ENCODE measurements around the gene GATD1.
"Not testable (repeated sequence)": the region's sequence is repeated elsewhere in the genome, so short reads cannot be mapped to it uniquely, and the experiment has no call there.

GATD1 gene

DNA sequence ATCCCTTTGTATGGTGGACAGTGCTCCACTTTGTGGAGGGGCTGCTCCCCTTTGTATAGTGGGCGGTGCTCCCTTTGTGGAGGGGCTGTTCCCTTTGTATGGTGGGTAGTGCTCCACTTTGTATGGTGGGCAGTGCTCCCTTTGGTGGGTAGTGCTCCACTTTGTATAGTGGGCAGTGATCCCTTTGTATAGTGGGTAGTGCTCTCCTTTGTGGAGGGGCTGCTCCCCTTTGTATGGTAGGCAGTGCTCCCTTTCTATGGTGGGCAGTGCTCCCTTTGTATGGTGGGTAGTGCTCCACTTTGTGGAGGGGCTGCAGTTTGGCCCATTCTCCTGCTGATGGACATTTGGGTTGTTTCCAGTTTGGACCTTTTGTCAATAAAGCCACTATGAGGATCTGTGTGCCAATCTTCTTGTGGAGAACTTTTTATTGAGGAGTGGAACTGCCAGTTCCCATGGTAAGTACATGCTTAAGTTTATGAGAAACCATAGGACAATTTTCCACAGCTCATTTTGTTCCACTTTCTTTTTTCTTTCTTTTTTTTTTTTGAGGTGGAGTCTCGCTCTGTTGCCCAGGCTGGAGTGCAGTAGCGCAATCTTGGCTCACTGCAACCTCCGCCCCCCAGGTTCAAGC lies 34.6 kb downstream of the GATD1 start:
- H3K4me2 ChIP-seq = no peak overlapping the region
- no peak overlapping the region for H3K27ac ChIP-seq

DNA sequence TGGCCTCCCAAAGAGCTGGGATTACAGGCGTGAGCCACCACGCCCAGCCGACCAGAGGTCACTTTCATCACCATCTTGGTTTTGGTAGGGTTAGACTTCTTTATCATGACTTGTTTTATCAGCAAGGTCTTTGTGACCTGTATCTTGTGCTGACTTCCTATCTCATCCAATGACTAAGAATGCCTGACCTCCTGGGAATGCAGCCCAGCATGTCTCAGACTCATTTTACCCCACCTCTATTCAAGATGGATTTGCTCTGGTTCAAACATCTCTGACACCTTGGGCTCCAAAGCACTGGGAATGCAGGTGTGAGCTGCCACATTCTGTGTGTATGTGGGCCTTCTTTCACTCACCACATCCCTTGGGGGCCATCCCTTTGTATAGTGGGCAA lies 35.1 kb downstream of the GATD1 start:
- no peak overlapping the region for H3K9ac ChIP-seq
- peaks cover 20 to 29% (median 24%) of the 10 kb centered on the region in 10 experiments for H3K4me1 ChIP-seq
- no peak for TF ChIP-seq Cebpa-rat (IDR thresholded peaks at IDR 0.05)
- H3K4me2 ChIP-seq = no peak overlapping the region
- H3K4me3 ChIP-seq = no peak overlapping the region
- H3K27me3 ChIP-seq = peaks cover 11 to 18% (median 14%) of the 10 kb centered on the region in 11 experiments; a peak in 21 of 22 replicates
- no peaks in the 10 kb centered on the region for H3K9me3 ChIP-seq (replicated peaks in 1 of 11)
- H4K20me1 ChIP-seq = no peaks in the 10 kb centered on the region; a peak in 1 of 22 replicates
- no peaks in the 10 kb centered on the region for H3K36me3 ChIP-seq
- no peak overlapping the region for H3K27ac ChIP-seq

More for the DNA sequence above, 34.6 kb downstream of the GATD1 start:
- no peak for TF ChIP-seq Cebpa-rat (IDR thresholded peaks at IDR 0.05)
- Histone ChIP-seq H3K9me3 (replicated peaks in 1 of 11) (no peaks in the 10 kb centered on the region), H3K9ac (no peak overlapping the region), H3K36me3 (no peaks in the 10 kb centered on the region), H3K4me3 (no peak overlapping the region), H3K27me3 (peaks cover 5 to 13% (median 10%) of the 10 kb centered on the region in 11 experiments; a peak in 20 of 22 replicates), H4K20me1 (peaks cover 0 to 4% (median 0%) of the 10 kb centered on the region in 11 experiments; a peak in 3 of 22 replicates), H3K4me1 (peaks cover 15 to 24% (median 19%) of the 10 kb centered on the region in 10 experiments)

DNA sequence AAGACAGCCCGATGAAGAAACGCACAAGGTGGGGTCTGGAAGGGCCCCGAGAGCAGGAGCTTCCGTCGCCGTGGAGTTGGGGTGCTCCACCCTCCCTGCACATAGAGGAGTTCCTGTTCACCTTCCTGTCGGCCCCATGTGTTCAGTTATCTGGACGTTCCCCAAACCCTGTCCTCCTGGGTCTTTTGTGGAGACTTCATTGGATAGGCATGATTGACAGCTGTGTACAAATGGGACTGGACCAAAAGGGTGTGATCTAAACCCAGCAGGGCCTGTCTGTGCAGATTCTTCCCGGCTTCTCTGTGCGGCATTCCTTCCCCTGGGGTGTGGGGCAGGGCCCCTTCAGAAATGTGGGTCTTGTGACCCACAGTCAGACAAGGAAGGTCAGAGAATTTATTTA lies 39.4 kb downstream of the GATD1 start:
- not testable (repeated sequence) for H3K9me3 ChIP-seq (replicated peaks in 1 of 11); H3K27ac ChIP-seq; H3K9ac ChIP-seq; H3K4me3 ChIP-seq; H4K20me1 ChIP-seq; H3K36me3 ChIP-seq
- H3K4me1 ChIP-seq = peaks cover 12 to 23% (median 18%) of the 10 kb centered on the region in 10 experiments
- peaks cover 14 to 24% (median 18%) of the 10 kb centered on the region in 11 experiments; a peak in 21 of 22 replicates for H3K27me3 ChIP-seq
- H3K4me2 ChIP-seq = peak overlapping the region; percentile 42 to 76 (median 67)

DNA sequence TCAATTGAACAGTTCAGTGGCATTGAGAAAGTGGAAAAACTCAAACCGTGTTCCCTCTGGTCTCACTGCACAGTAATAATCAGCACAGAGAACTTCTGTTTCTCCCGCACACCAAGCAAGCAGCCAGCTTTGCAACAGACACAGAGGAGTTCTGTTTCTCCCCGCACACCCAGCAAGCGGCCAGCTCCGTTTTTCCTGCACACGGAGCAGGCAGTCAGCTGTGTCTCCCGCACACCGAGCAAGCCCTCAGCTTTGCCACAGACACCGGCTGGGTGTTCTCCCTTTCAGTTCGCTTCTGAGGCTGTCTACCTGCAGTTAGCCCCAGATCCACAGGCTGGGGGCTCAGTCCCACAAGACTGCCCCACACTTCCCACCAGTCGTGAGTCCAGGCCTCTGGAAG lies 39.9 kb downstream of the GATD1 start:
- no peaks in the 10 kb centered on the region; a peak in 1 of 22 replicates for H4K20me1 ChIP-seq
- peaks cover 12 to 20% (median 18%) of the 10 kb centered on the region in 10 experiments for H3K4me1 ChIP-seq
- no peaks in the 10 kb centered on the region for H3K36me3 ChIP-seq
- peaks cover 14 to 24% (median 18%) of the 10 kb centered on the region in 11 experiments; a peak in 21 of 22 replicates for H3K27me3 ChIP-seq
- peak overlapping the region in 3 of 11 experiments; percentile 3 to 26 (median 16); a peak in 2 of 22 replicates for H3K9ac ChIP-seq
- no peak overlapping the region for H3K27ac ChIP-seq
- no peak for TF ChIP-seq Cebpa-rat (IDR thresholded peaks at IDR 0.05)
- peak overlapping the region; percentile 42 to 76 (median 67) for H3K4me2 ChIP-seq
- H3K4me3 ChIP-seq = no peak overlapping the region
- peaks cover 0 to 4% (median 0%) of the 10 kb centered on the region in 11 experiments; a peak in 1 of 22 replicates for H3K9me3 ChIP-seq (replicated peaks in 1 of 11)

DNA sequence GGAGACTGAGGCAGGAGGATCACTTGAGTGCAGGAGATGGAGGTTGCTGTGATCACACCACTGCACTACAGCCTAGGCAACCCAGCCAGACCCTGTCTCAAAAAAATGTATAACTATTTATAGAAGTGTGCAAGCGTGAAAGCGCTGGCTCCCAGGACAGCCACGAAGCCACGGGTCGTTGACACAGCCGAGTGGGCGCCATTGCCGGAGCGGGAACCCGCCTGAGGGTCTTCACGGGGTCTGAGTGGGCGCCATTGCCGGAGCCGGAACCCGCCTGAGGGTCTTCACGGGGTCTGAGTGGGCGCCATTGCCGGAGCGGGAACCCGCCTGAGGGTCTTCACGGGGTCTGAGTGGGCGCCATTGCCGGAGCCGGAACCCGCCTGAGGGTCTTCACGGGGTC lies 42.7 kb downstream of the GATD1 start:
- not testable (repeated sequence) for H3K9ac ChIP-seq; H3K27ac ChIP-seq; H3K9me3 ChIP-seq (replicated peaks in 1 of 11); H4K20me1 ChIP-seq; H3K4me3 ChIP-seq; H3K4me2 ChIP-seq; H3K36me3 ChIP-seq
- peaks cover 14 to 24% (median 18%) of the 10 kb centered on the region in 11 experiments; a peak in 21 of 22 replicates for H3K27me3 ChIP-seq
- peaks cover 14 to 28% (median 22%) of the 10 kb centered on the region in 10 experiments for H3K4me1 ChIP-seq

DNA sequence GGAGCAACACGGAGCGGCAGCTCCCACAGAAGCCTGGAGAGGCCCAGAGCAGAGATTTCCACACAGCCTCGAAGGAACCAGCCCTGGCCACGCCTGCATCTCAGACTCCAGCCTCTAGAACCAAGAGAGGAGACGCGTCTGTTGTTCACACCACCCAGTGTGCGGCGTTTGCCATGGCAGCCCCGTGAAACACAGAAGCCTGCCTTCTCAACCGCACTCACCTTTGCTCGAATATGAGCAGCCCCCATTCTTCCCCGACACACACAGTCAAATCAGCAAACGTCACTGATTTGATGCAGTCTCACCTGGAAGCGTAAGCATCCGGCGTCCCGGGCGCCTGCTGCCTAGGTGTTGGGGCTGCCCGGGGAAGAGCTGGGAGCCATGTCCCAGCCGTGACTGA lies 44.2 kb downstream of the GATD1 start:
- Histone ChIP-seq H4K20me1 (peaks cover 0 to 4% (median 0%) of the 10 kb centered on the region in 11 experiments; a peak in 2 of 22 replicates), H3K36me3 (no peaks in the 10 kb centered on the region), H3K9ac (no peak overlapping the region), H3K27me3 (peaks cover 9 to 15% (median 12%) of the 10 kb centered on the region in 11 experiments; a peak in 21 of 22 replicates), H3K4me2 (no peak overlapping the region), H3K4me3 (no peak overlapping the region), H3K27ac (no peak overlapping the region), H3K4me1 (peaks cover 17 to 41% (median 35%) of the 10 kb centered on the region in 10 experiments), H3K9me3 (replicated peaks in 1 of 11) (peaks cover 0 to 4% (median 0%) of the 10 kb centered on the region in 11 experiments; a peak in 1 of 22 replicates)
- no peak for TF ChIP-seq Cebpa-rat (IDR thresholded peaks at IDR 0.05)

DNA sequence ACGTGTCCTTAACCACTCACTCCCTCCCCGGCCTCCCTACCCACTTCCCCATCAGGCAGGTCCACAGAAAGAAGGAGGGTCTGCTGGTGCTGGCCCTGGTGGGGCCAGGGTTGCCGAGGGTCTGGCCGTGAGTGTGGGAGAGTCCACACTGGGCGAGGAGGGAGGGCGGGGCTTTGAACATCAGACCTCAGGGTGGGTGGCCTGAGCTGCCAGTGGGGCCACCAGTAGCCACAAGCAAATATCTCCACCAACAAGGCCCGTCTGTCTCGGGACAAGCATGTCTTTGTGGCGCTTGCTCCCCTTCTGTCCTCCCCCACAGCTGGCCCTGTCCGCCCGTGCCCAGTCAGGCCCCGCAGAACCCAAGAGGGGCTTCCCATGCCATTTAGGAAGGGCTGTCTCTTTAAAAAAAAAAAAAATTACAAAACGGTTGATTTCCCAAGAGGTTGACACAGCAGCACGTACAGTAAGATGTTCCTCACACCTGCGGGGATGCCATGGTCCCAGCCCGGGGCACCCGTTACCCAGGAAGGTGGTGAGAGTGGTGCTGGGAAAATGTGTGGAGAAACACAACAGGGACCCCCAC lies 47.7 kb downstream of the GATD1 start:
- Histone ChIP-seq H3K9ac (peak overlapping the region in 7 of 11 experiments; percentile 25 to 49 (median 43); a peak in 9 of 22 replicates), H3K9me3 (replicated peaks in 1 of 11) (peaks cover 0 to 2% (median 0%) of the 10 kb centered on the region in 11 experiments; a peak in 1 of 22 replicates), H3K36me3 (no peaks in the 10 kb centered on the region), H3K4me2 (peak overlapping the region in 10 of 11 experiments; percentile 2 to 84 (median 72); a peak in 17 of 22 replicates), H3K27ac (no peak overlapping the region), H4K20me1 (peaks cover 0 to 4% (median 0%) of the 10 kb centered on the region in 11 experiments; a peak in 2 of 22 replicates), H3K4me3 (no peak overlapping the region), H3K27me3 (peaks cover 21 to 30% (median 26%) of the 10 kb centered on the region in 11 experiments), H3K4me1 (peaks cover 15 to 52% (median 45%) of the 10 kb centered on the region in 10 experiments; a peak in 19 of 20 replicates)
- TF ChIP-seq Cebpa-rat (IDR thresholded peaks at IDR 0.05) = no peak

DNA sequence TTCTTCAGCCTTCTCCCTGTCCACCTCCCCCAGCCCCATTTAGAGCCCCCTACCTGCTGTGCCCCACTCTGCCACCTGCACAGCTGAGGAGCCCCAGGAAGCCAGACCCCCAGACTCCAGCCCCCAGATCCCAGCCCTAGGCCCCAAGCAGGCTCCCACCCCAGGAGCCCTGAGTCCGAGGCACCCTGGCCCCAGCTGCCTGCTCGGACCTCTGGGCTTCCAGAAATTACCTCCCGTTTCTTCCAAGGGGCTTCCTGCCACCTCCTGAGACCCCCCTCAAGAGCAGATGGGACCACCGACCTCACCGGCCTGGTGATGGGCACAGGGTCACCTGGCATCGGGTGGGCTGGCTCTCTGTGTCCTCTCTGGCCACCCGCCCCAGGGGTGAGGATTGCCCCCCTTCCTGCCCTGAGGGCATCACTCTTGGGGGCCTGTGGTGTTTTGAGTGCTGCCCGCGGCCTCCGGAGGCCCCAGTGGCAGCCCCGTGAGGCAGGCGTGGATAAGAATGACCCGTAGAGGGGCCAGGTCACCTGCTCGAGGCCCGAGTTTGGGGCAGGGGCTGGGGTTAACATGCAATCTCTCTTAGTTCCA lies 48.3 kb downstream of the GATD1 start:
- Histone ChIP-seq H3K4me3 (no peak overlapping the region), H3K27ac (no peak overlapping the region), H3K27me3 (peaks cover 24 to 36% (median 31%) of the 10 kb centered on the region in 11 experiments), H3K36me3 (no peaks in the 10 kb centered on the region), H3K4me1 (peaks cover 15 to 57% (median 45%) of the 10 kb centered on the region in 10 experiments; a peak in 19 of 20 replicates), H3K9ac (peak overlapping the region in 7 of 11 experiments; percentile 25 to 49 (median 43); a peak in 10 of 22 replicates), H4K20me1 (peaks cover 0 to 4% (median 0%) of the 10 kb centered on the region in 11 experiments; a peak in 2 of 22 replicates), H3K9me3 (replicated peaks in 1 of 11) (no peaks in the 10 kb centered on the region), H3K4me2 (peak overlapping the region; percentile 2 to 84 (median 67); a peak in 16 of 22 replicates)
- no peak for TF ChIP-seq Cebpa-rat (IDR thresholded peaks at IDR 0.05)

Data from BLaER1 treated with 17β-estradiol and CSF1 and Interleukin-3, amounts not matched to agents 10 nM and 100 nM (cell line).